Measurements from ENCODE around the gene NCAM1. TPM values are rescaled to one million over a fixed set of nuclear protein-coding genes. Genes with fewer than 3 reads are reported as not detected.

NCAM1 gene
- total RNA-seq, 1 donor from 2014 or later: 33.6 TPM

DNA sequence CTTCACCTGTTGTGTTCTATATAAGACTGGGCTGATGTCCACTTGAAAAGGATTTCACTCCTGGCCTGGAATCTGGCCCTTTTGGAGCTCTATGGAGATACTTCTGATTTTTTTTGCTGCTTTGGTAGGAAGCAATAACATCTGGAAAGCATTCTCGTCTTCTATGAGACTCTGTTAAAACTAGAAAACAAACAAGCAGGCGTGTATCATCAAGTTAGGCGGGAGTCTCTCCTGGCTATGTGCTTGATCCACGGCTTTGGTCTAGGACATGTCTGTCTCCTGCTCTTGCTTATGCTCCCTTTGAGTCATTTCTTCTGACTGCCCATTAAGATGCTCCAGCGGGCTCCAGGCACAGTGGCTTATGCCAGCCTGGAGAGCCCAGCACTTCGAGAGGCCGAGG, 231.8 kb downstream of the NCAM1 start:
- TF ChIP-seq, protein P1, sequence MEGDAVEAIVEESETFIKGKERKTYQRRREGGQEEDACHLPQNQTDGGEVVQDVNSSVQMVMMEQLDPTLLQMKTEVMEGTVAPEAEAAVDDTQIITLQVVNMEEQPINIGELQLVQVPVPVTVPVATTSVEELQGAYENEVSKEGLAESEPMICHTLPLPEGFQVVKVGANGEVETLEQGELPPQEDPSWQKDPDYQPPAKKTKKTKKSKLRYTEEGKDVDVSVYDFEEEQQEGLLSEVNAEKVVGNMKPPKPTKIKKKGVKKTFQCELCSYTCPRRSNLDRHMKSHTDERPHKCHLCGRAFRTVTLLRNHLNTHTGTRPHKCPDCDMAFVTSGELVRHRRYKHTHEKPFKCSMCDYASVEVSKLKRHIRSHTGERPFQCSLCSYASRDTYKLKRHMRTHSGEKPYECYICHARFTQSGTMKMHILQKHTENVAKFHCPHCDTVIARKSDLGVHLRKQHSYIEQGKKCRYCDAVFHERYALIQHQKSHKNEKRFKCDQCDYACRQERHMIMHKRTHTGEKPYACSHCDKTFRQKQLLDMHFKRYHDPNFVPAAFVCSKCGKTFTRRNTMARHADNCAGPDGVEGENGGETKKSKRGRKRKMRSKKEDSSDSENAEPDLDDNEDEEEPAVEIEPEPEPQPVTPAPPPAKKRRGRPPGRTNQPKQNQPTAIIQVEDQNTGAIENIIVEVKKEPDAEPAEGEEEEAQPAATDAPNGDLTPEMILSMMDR (IDR thresholded peaks at IDR 0.05): no peak
- TF ChIP-seq POLR2A (IDR thresholded peaks at IDR 0.05) (no peak), POLR2AphosphoS5 (IDR thresholded peaks at IDR 0.05; ENCODE audit: insufficient read depth in 1 of 2, low read depth in 1 of 2) (no peak)
- DNase-seq (ENCODE audit: extremely low spot score in 2 of 2): no peak
- H3K36me3 ChIP-seq: no peaks in the 10 kb centered on the region
- peak overlapping the region; percentile 65 for H3K27ac ChIP-seq
- peaks cover 59% of the 10 kb centered on the region for H3K4me1 ChIP-seq
- no peaks in the 10 kb centered on the region for H3K27me3 ChIP-seq
- intact Hi-C loops (cut with DNase I): no loop called here
- H3K9me3 ChIP-seq: no peaks in the 10 kb centered on the region
- H3K4me3 ChIP-seq: no peak overlapping the region

DNA sequence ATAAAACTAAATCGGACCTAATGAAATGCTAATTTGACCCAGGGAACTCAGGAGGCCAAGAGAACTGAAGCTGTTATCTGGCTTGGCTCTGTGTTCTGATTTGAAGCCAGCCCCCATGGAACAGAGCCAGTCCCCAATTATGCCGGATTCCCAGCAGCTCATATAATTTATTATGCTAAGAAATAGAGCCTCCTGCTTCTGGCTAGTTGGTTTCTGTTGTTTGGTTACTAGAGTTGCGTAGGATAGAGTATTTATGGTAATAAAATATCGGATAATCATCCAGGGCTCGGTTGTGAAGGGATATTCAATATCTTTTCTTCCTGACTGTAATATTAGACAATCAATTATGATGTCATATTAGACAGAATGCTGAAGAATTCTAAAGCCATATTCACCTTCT, 232.7 kb downstream of the NCAM1 start:
- intact Hi-C loops (cut with DNase I): no loop called here
- H3K36me3 ChIP-seq: no peaks in the 10 kb centered on the region
- H3K4me1 ChIP-seq: peaks cover 50% of the 10 kb centered on the region
- no peak for DNase-seq (ENCODE audit: extremely low spot score in 2 of 2)
- H3K27ac ChIP-seq: no peak overlapping the region
- no peaks in the 10 kb centered on the region for H3K27me3 ChIP-seq
- H3K4me3 ChIP-seq: no peak overlapping the region
- TF ChIP-seq, protein P1 (IDR thresholded peaks at IDR 0.05): no peak
- TF ChIP-seq POLR2A (IDR thresholded peaks at IDR 0.05) (no peak), POLR2AphosphoS5 (IDR thresholded peaks at IDR 0.05; ENCODE audit: insufficient read depth in 1 of 2, low read depth in 1 of 2) (no peak)
- H3K9me3 ChIP-seq: no peaks in the 10 kb centered on the region

DNA sequence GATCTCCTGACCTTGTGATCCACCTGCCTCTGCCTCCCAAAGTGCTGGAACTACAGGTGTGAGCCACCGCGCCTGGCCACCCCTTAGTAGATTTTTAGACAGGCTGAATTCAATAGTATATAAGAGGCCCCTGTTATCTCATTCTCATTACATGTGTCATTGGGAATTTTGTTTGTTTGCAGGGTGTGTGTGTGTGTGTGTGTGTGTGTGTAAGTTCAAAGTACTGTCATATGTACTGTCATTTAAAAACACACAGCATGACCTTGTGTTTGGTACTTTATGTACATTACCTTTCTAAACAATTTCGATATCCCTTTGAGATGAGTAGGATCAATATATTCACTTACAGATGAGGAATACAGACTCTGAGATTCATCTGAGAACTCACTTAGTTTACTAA, 234.5 kb downstream of the NCAM1 start:
- Histone ChIP-seq H3K9me3 (no peaks in the 10 kb centered on the region), H3K27me3 (no peaks in the 10 kb centered on the region), H3K4me3 (no peak overlapping the region), H3K36me3 (no peaks in the 10 kb centered on the region), H3K27ac (no peak overlapping the region), H3K4me1 (peaks cover 32% of the 10 kb centered on the region)
- DNase-seq (ENCODE audit: extremely low spot score in 2 of 2): no peak
- intact Hi-C loops (cut with DNase I): no loop called here
- TF ChIP-seq, protein P1 (IDR thresholded peaks at IDR 0.05): no peak
- no peak for TF ChIP-seq POLR2AphosphoS5 (IDR thresholded peaks at IDR 0.05; ENCODE audit: insufficient read depth in 1 of 2, low read depth in 1 of 2)
- no peak for TF ChIP-seq POLR2A (IDR thresholded peaks at IDR 0.05)

DNA sequence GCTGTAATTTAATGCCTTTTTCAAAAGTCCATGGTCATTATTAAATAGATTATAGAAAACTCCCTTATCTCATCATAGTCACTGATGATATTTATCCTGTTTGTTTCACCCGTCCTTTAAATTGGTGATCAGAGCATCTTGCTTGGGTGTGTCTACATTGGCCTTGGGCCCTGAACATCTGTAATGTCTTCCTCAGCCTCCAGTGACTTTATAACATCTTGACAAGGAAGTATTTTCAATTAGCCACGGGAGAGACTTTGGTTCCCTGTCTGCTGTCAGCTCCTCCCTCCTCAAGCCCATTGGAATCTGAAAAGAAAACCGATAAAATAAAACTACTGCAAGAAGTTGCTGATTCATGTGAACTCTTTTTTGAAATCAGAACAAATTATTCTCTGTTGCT, 236.2 kb downstream of the NCAM1 start:
- DNase-seq (ENCODE audit: extremely low spot score in 2 of 2): no peak
- Histone ChIP-seq H3K4me3 (no peak overlapping the region), H3K36me3 (no peaks in the 10 kb centered on the region), H3K27me3 (no peaks in the 10 kb centered on the region), H3K4me1 (peaks cover 20% of the 10 kb centered on the region), H3K9me3 (no peaks in the 10 kb centered on the region), H3K27ac (no peak overlapping the region)
- intact Hi-C loops (cut with DNase I): no loop called here
- TF ChIP-seq POLR2A (IDR thresholded peaks at IDR 0.05): no peak
- no peak for TF ChIP-seq POLR2AphosphoS5 (IDR thresholded peaks at IDR 0.05; ENCODE audit: insufficient read depth in 1 of 2, low read depth in 1 of 2)
- TF ChIP-seq, protein P1 (IDR thresholded peaks at IDR 0.05): no peak

DNA sequence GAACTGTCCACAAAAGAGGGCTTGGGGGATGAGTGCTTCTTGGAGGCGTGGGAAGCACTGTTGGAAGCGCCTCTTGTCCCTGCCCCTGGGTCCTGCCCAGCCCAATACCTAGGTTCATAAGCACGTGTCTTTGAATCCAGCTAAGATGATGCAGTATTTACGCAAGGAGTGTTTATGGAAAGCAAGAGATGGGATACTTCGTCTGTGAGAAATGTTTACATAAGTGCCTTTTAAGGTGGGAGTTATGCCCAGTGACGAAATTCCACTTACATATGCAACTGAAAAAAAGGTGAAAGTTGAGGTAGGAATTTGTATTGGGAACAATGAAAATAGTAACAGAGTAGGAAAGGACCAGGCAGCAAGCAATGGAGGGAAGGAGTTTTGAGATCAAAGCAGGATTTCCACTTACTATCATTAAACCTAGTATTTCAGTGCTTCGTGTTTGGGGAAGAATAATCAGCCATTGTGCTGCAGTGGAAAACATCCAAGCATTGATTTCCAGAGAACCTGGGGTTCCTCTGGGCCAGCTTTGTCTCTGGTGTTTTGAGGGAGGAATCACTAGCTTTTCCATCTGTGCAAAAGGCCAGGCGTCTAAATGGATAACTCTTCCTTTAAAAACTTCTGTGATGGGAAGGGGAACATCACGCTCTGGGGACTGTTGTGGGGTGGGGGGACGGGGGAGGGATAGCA, 237.9 kb downstream of the NCAM1 start:
- intact Hi-C loops (cut with DNase I): no loop called here
- H3K9me3 ChIP-seq: no peaks in the 10 kb centered on the region
- H3K27me3 ChIP-seq: no peaks in the 10 kb centered on the region
- TF ChIP-seq POLR2A (IDR thresholded peaks at IDR 0.05) (no peak), POLR2AphosphoS5 (IDR thresholded peaks at IDR 0.05; ENCODE audit: insufficient read depth in 1 of 2, low read depth in 1 of 2) (no peak)
- TF ChIP-seq, protein P1 (IDR thresholded peaks at IDR 0.05): no peak
- peaks cover 7% of the 10 kb centered on the region for H3K4me1 ChIP-seq
- DNase-seq (ENCODE audit: extremely low spot score in 2 of 2): no peak
- H3K36me3 ChIP-seq: no peaks in the 10 kb centered on the region
- H3K27ac ChIP-seq: no peak overlapping the region
- no peak overlapping the region for H3K4me3 ChIP-seq

Data from vagina (tissue), 2 donors.